ENCODE results near the gene KCND3.

Gene KCND3

GRCh38 chr1:111729946-111730681 is 259.4 kb downstream of the KCND3 start:
- no peak for DNase-seq (ENCODE audit: low read depth)
- no peak overlapping the region for H3K4me3 ChIP-seq (ENCODE audit: low read length)
- TF ChIP-seq CTCF (conservative IDR thresholded peaks at IDR 0.05; ENCODE audit: low read length): no peak

- DNase-seq (ENCODE audit: low read depth): no peak
- no peak overlapping the region for H3K4me3 ChIP-seq (ENCODE audit: low read length)
- no peak for TF ChIP-seq CTCF (conservative IDR thresholded peaks at IDR 0.05; ENCODE audit: low read length)
Measured at GRCh38 chr1:111729271-111729921, 260.1 kb downstream of the KCND3 start.

GRCh38 chr1:111727056-111727455 is 262.4 kb downstream of the KCND3 start:
- no peak overlapping the region for H3K4me3 ChIP-seq (ENCODE audit: low read length)
- no peak for TF ChIP-seq CTCF (conservative IDR thresholded peaks at IDR 0.05; ENCODE audit: low read length)
- DNase-seq (ENCODE audit: low read depth): no peak

- DNase-seq (ENCODE audit: low read depth): no peak
- no peak overlapping the region for H3K4me3 ChIP-seq (ENCODE audit: low read length)
- no peak for TF ChIP-seq CTCF (conservative IDR thresholded peaks at IDR 0.05; ENCODE audit: low read length)
Measured at GRCh38 chr1:111725192-111725591, 264.3 kb downstream of the KCND3 start.

GRCh38 chr1:111723871-111724270 is 265.6 kb downstream of the KCND3 start:
- DNase-seq (ENCODE audit: low read depth): no peak
- TF ChIP-seq CTCF (conservative IDR thresholded peaks at IDR 0.05; ENCODE audit: low read length): no peak
- no peak overlapping the region for H3K4me3 ChIP-seq (ENCODE audit: low read length)

GRCh38 chr1:111723091-111723806 is 266.2 kb downstream of the KCND3 start:
- no peak overlapping the region for H3K4me3 ChIP-seq (ENCODE audit: low read length)
- TF ChIP-seq CTCF (conservative IDR thresholded peaks at IDR 0.05; ENCODE audit: low read length): no peak
- DNase-seq (ENCODE audit: low read depth): no peak

Data from AG10803 (cell line).